ENCODE data around the gene CCDC81.
"Not testable (repeated sequence)": the region's sequence is repeated elsewhere in the genome, so short reads cannot be mapped to it uniquely, and the experiment has no call there.

CCDC81 gene

GRCh38 chr11:86403458-86403857, 28.8 kb downstream of the CCDC81 start:
- Histone ChIP-seq H3K9me3 (ENCODE audit: control insufficient read depth, insufficient read depth, low read length) (no peaks in the 10 kb centered on the region), H3K36me3 (ENCODE audit: insufficient read depth, low read length) (no peaks in the 10 kb centered on the region), H3K4me1 (ENCODE audit: insufficient read depth, low read length) (no peaks in the 10 kb centered on the region), H3K9ac (ENCODE audit: low read depth, low read length) (no peak overlapping the region)

GRCh38 chr11:86408845-86409244, 34.2 kb downstream of the CCDC81 start:
- no peaks in the 10 kb centered on the region for H3K4me1 ChIP-seq (ENCODE audit: insufficient read depth, low read length)
- H3K9me3 ChIP-seq (ENCODE audit: control insufficient read depth, insufficient read depth, low read length): no peaks in the 10 kb centered on the region
- H3K9ac ChIP-seq (ENCODE audit: low read depth, low read length): no peak overlapping the region
- H3K36me3 ChIP-seq (ENCODE audit: insufficient read depth, low read length): no peaks in the 10 kb centered on the region

DNA sequence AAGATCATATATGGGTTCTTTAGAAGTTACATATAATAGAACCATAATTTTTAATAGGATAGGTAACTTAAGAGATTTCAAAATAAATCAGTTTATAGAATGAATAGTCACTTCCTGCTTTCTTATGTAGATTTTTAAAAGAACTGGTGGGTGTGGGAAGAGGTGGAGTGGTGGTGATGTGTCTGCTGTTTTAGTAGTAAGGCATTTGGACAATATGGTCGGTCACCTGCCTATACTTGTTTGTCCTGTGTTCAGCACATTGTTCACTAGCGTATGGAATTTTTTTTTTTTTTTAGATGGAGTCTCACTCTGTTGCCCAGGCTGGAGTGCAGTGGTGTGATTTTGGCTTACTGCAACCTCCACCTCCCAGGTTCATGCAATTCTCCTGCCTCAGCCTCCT, 39.3 kb downstream of the CCDC81 start:
- Histone ChIP-seq H3K36me3 (ENCODE audit: insufficient read depth, low read length) (no peaks in the 10 kb centered on the region), H3K9me3 (ENCODE audit: control insufficient read depth, insufficient read depth, low read length) (no peaks in the 10 kb centered on the region), H3K4me1 (ENCODE audit: insufficient read depth, low read length) (no peaks in the 10 kb centered on the region), H3K9ac (ENCODE audit: low read depth, low read length) (no peak overlapping the region)

GRCh38 chr11:86415026-86415425, 40.3 kb downstream of the CCDC81 start:
- Histone ChIP-seq H3K9me3 (ENCODE audit: control insufficient read depth, insufficient read depth, low read length) (no peaks in the 10 kb centered on the region), H3K4me1 (ENCODE audit: insufficient read depth, low read length) (no peaks in the 10 kb centered on the region), H3K36me3 (ENCODE audit: insufficient read depth, low read length) (no peaks in the 10 kb centered on the region), H3K9ac (ENCODE audit: low read depth, low read length) (no peak overlapping the region)

DNA sequence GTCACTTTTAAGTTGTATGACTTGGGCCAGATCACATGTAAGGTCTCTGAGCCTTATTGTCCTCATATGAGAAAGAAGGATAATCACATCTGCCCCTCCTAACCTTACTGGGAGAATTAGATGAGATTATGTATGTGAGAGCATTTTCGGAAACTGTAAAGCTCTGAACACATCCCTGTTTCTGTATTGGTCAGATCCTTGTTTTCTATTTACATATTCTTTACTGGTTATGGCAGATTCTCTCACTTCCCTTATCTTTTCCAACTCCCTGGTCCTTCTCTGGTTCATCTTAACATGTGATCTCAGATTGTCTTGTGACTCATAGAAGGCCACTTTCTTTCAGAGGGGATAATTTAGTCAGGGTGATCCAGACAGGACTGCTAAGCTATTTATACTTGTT, 41.8 kb downstream of the CCDC81 start:
- Histone ChIP-seq H3K9ac (ENCODE audit: low read depth, low read length) (no peak overlapping the region), H3K9me3 (ENCODE audit: control insufficient read depth, insufficient read depth, low read length) (no peaks in the 10 kb centered on the region), H3K36me3 (ENCODE audit: insufficient read depth, low read length) (no peaks in the 10 kb centered on the region), H3K4me1 (ENCODE audit: insufficient read depth, low read length) (no peaks in the 10 kb centered on the region)

GRCh38 chr11:86416951-86417350, 42.3 kb downstream of the CCDC81 start:
- not testable (repeated sequence) for H3K36me3 ChIP-seq (ENCODE audit: insufficient read depth, low read length); H3K4me1 ChIP-seq (ENCODE audit: insufficient read depth, low read length); H3K9me3 ChIP-seq (ENCODE audit: control insufficient read depth, insufficient read depth, low read length); H3K9ac ChIP-seq (ENCODE audit: low read depth, low read length)

DNA sequence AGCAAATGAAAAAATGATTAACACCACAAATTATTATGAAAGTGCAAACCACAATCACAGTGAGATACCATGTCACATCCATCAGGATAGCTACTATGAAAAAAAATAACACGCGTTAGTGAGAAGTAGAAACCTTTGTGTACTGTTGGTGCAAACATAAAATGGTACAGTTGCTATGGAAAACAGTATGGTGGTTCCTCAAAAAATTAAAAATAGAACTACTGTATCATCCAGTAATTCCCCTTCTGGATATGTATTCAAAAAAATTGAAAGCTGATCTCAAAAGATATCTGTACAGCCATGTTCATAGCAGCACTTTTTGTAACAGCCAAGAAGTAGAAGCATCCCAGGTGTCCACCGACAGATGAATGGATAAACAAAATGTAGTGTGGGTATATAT, 43.4 kb downstream of the CCDC81 start:
- Histone ChIP-seq H3K36me3 (ENCODE audit: insufficient read depth, low read length) (no peaks in the 10 kb centered on the region), H3K4me1 (ENCODE audit: insufficient read depth, low read length) (no peaks in the 10 kb centered on the region), H3K9me3 (ENCODE audit: control insufficient read depth, insufficient read depth, low read length) (no peaks in the 10 kb centered on the region), H3K9ac (ENCODE audit: low read depth, low read length) (no peak overlapping the region)

DNA sequence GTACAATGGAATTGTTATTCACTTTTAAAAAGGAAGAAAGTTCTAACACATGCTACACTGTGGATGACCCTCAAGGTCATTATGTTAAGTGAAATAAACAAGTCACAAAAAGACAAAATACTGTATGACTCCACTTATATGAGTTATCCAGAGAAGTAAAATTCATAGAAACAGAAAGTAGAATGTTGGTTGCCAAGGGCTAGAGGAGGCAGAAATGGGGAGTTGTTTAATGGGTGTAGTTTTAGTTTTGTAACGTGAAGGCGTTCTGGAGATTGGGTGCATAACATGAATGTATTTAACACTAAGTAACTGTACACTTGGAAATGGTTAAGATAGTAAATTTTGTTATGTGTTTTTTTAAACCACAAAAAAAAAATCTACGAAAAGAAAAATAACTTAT, 43.8 kb downstream of the CCDC81 start:
- Histone ChIP-seq H3K9ac (ENCODE audit: low read depth, low read length) (no peak overlapping the region), H3K9me3 (ENCODE audit: control insufficient read depth, insufficient read depth, low read length) (no peaks in the 10 kb centered on the region), H3K4me1 (ENCODE audit: insufficient read depth, low read length) (no peaks in the 10 kb centered on the region), H3K36me3 (ENCODE audit: insufficient read depth, low read length) (no peaks in the 10 kb centered on the region)

DNA sequence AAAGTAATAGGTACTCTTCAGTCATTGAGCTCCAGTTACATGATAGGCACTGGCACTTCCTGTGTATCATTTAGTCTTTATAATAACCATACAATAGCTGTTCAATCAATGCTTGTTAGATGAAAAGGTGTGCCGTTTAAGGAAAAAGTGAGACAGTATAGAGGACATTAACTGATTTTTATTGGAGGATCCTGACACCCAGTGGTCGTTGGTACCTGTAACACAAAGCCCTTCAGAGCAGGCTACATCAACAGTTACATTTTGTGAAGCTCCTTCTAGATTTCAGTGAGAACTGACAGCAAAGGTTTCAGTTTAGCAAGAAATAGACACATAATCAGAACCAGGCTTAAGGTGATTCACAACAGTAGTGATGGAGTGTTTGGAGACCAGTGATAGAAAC, 44.2 kb downstream of the CCDC81 start:
- Histone ChIP-seq H3K4me1 (ENCODE audit: insufficient read depth, low read length) (no peaks in the 10 kb centered on the region), H3K9ac (ENCODE audit: low read depth, low read length) (no peak overlapping the region), H3K36me3 (ENCODE audit: insufficient read depth, low read length) (no peaks in the 10 kb centered on the region), H3K9me3 (ENCODE audit: control insufficient read depth, insufficient read depth, low read length) (no peaks in the 10 kb centered on the region)

DNA sequence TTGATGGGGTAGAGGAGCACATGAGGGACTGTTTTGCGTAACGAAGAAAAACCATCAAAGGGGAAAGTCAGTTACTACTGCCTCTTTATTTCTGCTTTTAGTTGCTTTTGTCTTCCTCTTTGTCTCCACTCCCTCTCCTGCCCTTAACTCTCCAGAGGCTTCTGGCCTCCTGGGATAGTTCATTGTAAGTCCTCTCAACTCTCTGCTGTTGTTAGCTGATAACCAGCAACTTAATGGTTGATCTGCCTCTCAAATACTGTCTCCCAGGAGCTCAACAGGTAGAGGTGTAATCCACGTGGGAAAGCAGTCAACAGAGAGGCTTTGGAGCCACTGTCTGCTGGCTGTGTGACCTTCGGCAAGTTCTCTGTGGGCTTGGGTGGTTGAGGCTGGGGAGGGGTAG, 47.3 kb downstream of the CCDC81 start:
- H3K9me3 ChIP-seq (ENCODE audit: control insufficient read depth, insufficient read depth, low read length): no peaks in the 10 kb centered on the region
- no peak overlapping the region for H3K9ac ChIP-seq (ENCODE audit: low read depth, low read length)
- no peaks in the 10 kb centered on the region for H3K4me1 ChIP-seq (ENCODE audit: insufficient read depth, low read length)
- H3K36me3 ChIP-seq (ENCODE audit: insufficient read depth, low read length): no peaks in the 10 kb centered on the region

DNA sequence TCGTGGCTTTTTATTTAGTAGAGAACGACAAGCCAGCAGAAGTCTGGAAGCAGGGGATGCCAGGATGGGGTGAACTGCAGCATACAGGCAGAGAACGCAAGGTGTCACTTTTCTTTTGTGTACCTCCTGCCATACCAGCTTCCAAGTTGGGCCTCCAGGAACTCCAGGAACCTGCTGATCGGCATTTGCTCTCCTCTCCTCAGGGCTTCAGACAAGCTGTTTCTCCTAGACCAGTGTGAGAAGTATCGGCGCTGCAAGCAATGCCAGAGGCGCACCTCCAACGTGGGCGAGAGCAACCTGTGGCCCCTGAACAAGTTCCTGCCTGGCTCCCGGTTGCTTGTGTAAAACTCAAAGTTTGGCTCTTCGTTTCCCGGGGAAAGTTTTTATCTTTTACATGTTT, 47.7 kb downstream of the CCDC81 start:
- Histone ChIP-seq H3K4me1 (ENCODE audit: insufficient read depth, low read length) (no peaks in the 10 kb centered on the region), H3K9me3 (ENCODE audit: control insufficient read depth, insufficient read depth, low read length) (no peaks in the 10 kb centered on the region), H3K9ac (ENCODE audit: low read depth, low read length) (no peak overlapping the region), H3K36me3 (ENCODE audit: insufficient read depth, low read length) (no peaks in the 10 kb centered on the region)

GRCh38 chr11:86423488-86423887, 48.8 kb downstream of the CCDC81 start:
- H3K36me3 ChIP-seq (ENCODE audit: insufficient read depth, low read length); H3K9me3 ChIP-seq (ENCODE audit: control insufficient read depth, insufficient read depth, low read length); H3K9ac ChIP-seq (ENCODE audit: low read depth, low read length); H3K4me1 ChIP-seq (ENCODE audit: insufficient read depth, low read length): not testable (repeated sequence)

DNA sequence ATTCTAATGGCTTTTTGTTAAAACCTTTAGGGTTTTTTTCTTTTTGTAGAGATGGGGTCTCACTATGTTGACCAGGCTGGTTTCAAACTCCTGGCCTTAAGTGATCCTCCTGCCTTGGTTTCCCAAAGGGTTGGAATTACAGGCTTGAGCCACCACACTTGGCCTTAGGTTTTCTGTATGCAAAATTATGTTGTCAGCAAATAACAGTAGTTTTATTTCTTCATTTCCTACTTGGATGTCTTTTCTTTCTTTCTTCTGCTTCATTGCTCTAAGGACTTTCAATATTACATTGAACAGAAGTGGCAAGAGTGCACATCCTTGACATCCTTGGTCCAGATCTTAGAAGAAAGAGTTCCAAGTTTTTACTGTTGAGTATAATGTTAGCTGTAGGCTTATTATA, 52.8 kb downstream of the CCDC81 start:
- H3K9me3 ChIP-seq (ENCODE audit: control insufficient read depth, insufficient read depth, low read length): peaks cover 3% of the 10 kb centered on the region; the same call in 1 of the 2 replicates
- no peaks in the 10 kb centered on the region for H3K36me3 ChIP-seq (ENCODE audit: insufficient read depth, low read length)
- no peaks in the 10 kb centered on the region for H3K4me1 ChIP-seq (ENCODE audit: insufficient read depth, low read length)
- H3K9ac ChIP-seq (ENCODE audit: low read depth, low read length): no peak overlapping the region

DNA sequence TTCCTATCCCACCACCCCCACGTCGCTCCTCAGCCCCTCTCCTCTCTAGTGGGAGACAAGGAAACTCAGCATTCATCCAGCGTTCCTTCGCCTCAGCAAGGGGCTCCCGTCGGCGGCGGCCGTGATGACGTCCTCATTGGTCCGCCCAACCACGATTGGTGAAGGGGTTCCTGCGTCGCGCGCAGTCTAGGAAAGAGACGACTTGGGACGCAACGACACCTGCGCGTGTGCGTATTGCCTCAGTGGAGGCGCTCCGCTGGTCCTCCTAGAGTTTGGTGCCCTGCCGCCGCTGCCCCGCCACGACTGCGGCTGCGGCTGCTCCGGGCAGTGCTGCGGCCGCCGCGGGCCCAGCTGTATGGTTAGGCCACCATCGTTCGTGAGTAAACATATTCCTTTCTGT, 56.6 kb downstream of the CCDC81 start:
- Histone ChIP-seq H3K36me3 (ENCODE audit: insufficient read depth, low read length) (no peaks in the 10 kb centered on the region), H3K9me3 (ENCODE audit: control insufficient read depth, insufficient read depth, low read length) (peaks cover 3% of the 10 kb centered on the region; the same call in 1 of the 2 replicates), H3K9ac (ENCODE audit: low read depth, low read length) (no peak overlapping the region), H3K4me1 (ENCODE audit: insufficient read depth, low read length) (no peaks in the 10 kb centered on the region)

DNA sequence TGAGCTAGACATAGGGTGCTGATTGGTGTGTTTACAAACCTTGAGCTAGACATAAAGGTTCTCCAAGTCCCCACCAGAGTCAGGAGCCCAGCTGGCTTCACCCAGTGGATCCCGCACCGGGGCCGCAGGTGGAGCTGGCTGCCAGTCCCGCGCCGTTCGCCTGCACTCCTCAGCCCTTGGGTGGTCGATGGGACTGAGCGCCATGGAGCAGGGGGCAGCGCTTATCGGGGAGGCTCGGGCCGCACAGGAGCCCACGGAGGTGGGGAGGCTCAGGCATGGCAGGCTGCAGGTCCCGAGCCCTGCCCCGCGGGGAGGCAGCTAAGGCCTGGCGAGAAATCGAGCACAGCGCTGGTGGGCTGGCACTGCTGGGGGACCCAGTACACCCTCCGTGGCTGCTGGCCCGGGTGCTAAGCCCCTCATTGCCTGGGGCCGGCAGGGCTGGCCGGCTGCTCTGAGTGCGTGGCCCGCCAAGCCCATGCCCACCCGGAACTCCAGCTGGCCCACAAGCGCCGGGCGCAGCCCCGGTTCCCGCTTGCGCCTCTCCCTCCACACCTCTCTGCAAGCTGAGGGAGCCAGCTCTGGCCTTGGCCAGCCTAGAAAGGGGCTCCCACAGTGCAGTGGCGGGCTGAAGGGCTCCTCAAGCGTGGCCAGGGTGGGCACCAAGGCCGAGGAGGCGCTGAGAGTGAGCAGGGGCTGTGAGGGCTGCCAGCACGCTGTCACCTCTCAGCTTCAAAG, 58.8 kb downstream of the CCDC81 start:
- H3K9me3 ChIP-seq (ENCODE audit: control insufficient read depth, insufficient read depth, low read length); H3K4me1 ChIP-seq (ENCODE audit: insufficient read depth, low read length); H3K36me3 ChIP-seq (ENCODE audit: insufficient read depth, low read length); H3K9ac ChIP-seq (ENCODE audit: low read depth, low read length): not testable (repeated sequence)

DNA sequence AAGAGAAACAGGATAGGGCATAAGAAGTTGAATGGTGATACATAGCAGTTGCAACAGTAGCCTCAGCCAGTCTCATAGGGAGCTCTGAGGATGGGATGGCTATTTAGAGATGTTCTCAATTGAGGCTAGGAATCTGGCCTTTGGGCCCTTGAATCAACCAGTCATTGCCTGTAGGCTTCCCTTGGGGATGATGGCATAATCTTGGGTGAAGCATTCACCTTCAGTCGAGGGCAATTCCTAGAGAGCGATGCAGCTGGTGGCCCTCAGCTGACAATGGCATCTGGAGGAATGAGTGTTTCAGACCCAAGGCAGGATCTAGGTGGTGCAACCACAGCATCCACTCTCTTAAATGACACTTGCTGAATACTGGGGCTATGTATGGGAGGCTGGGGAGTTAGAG, 61.0 kb downstream of the CCDC81 start:
- Histone ChIP-seq H3K9me3 (ENCODE audit: control insufficient read depth, insufficient read depth, low read length) (no peaks in the 10 kb centered on the region), H3K4me1 (ENCODE audit: insufficient read depth, low read length) (0 out of 2 replicates have a peak, but pooled peaks cover 3% of the 10 kb centered on the region), H3K9ac (ENCODE audit: low read depth, low read length) (no peak overlapping the region), H3K36me3 (ENCODE audit: insufficient read depth, low read length) (no peaks in the 10 kb centered on the region)

All from ES-I3 (cell line).